ENCODE measurements around the gene VASN. TPM values are rescaled to one million over a fixed set of nuclear protein-coding genes. Genes with fewer than 3 reads are reported as not detected.

Gene VASN
- total RNA-seq, 1 donor from 2014 or later = 62.7 TPM

- no peak overlapping the region for H3K27ac Mint-ChIP-seq (ENCODE audit: unreplicated experiment)
- peaks cover 4% of the 10 kb centered on the region for H3K4me1 Mint-ChIP-seq (ENCODE audit: unreplicated experiment)
Measured at GRCh38 chr16:4404967-4405696, 33.5 kb downstream of the VASN start.

DNA sequence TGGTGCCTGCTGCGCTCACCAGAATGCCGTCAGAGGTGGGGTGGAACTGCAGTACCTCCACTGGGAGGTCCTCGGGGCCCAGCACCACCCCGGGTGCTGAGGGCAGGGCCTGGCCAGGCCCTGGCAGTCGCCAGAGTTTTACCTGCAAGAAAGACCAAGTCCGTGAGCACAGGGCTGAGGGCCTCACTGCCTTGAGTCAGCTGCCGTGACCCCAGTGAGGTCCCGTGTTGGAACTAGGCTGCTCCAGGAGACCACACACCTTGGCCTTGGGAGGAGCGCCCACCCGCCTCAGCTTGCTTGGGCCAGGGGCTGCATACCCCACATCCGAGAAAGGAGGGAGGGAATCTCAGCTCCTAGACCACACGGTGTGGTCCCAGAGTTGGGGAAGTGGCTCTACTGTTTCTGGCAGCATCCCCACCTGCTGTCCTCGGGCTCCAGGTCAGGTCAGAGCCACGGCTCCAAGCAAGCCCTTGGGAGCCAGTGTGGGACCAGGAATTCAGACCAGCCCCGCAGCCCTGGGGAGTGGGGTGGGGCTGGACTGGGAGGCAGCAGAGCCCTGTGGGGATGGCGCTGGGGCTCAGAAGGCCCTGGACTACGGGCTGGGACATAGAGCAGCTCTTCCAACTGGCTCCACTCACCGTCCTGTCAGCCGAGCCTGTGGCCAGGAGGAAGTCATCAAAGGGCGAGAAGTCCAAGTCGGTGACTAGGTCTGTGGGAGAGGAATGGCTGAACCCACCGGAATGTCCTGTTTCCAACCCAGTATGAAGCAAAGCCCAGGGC is 36.1 kb downstream of the VASN start:
- no peak for DNase-seq (ENCODE audit: extremely low spot score, unreplicated experiment)
- H3K27me3 Mint-ChIP-seq (ENCODE audit: unreplicated experiment) = no peaks in the 10 kb centered on the region
- no peak overlapping the region for H3K27ac Mint-ChIP-seq (ENCODE audit: unreplicated experiment)
- no peaks in the 10 kb centered on the region for H3K9me3 Mint-ChIP-seq (ENCODE audit: unreplicated experiment)
- H3K36me3 Mint-ChIP-seq (ENCODE audit: unreplicated experiment) = peaks cover 6% of the 10 kb centered on the region
- peaks cover 12% of the 10 kb centered on the region for H3K4me1 Mint-ChIP-seq (ENCODE audit: unreplicated experiment)
- no peak overlapping the region for H3K4me3 Mint-ChIP-seq (ENCODE audit: unreplicated experiment)
- TF ChIP-seq, protein P1, sequence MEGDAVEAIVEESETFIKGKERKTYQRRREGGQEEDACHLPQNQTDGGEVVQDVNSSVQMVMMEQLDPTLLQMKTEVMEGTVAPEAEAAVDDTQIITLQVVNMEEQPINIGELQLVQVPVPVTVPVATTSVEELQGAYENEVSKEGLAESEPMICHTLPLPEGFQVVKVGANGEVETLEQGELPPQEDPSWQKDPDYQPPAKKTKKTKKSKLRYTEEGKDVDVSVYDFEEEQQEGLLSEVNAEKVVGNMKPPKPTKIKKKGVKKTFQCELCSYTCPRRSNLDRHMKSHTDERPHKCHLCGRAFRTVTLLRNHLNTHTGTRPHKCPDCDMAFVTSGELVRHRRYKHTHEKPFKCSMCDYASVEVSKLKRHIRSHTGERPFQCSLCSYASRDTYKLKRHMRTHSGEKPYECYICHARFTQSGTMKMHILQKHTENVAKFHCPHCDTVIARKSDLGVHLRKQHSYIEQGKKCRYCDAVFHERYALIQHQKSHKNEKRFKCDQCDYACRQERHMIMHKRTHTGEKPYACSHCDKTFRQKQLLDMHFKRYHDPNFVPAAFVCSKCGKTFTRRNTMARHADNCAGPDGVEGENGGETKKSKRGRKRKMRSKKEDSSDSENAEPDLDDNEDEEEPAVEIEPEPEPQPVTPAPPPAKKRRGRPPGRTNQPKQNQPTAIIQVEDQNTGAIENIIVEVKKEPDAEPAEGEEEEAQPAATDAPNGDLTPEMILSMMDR (IDR thresholded peaks at IDR 0.05) = no peak

More at GRCh38 chr16:4404967-4405696, 33.5 kb downstream of the VASN start:
- no peak overlapping the region for H3K4me3 Mint-ChIP-seq (ENCODE audit: unreplicated experiment)
- H3K36me3 Mint-ChIP-seq (ENCODE audit: unreplicated experiment) = peaks cover 17% of the 10 kb centered on the region
- no peaks in the 10 kb centered on the region for H3K27me3 Mint-ChIP-seq (ENCODE audit: unreplicated experiment)
- no peaks in the 10 kb centered on the region for H3K9me3 Mint-ChIP-seq (ENCODE audit: unreplicated experiment)
- no peak for DNase-seq (ENCODE audit: extremely low spot score, unreplicated experiment)
- TF ChIP-seq, protein P1 (IDR thresholded peaks at IDR 0.05) = no peak

GRCh38 chr16:4408323-4408690 is 36.7 kb downstream of the VASN start:
- H3K27ac Mint-ChIP-seq (ENCODE audit: unreplicated experiment) = no peak overlapping the region
- H3K4me3 Mint-ChIP-seq (ENCODE audit: unreplicated experiment) = no peak overlapping the region
- no peak for DNase-seq (ENCODE audit: extremely low spot score, unreplicated experiment)
- H3K27me3 Mint-ChIP-seq (ENCODE audit: unreplicated experiment) = no peaks in the 10 kb centered on the region
- H3K9me3 Mint-ChIP-seq (ENCODE audit: unreplicated experiment) = no peaks in the 10 kb centered on the region
- H3K36me3 Mint-ChIP-seq (ENCODE audit: unreplicated experiment) = peaks cover 6% of the 10 kb centered on the region
- TF ChIP-seq, protein P1 (IDR thresholded peaks at IDR 0.05) = no peak
- peaks cover 12% of the 10 kb centered on the region for H3K4me1 Mint-ChIP-seq (ENCODE audit: unreplicated experiment)

DNA sequence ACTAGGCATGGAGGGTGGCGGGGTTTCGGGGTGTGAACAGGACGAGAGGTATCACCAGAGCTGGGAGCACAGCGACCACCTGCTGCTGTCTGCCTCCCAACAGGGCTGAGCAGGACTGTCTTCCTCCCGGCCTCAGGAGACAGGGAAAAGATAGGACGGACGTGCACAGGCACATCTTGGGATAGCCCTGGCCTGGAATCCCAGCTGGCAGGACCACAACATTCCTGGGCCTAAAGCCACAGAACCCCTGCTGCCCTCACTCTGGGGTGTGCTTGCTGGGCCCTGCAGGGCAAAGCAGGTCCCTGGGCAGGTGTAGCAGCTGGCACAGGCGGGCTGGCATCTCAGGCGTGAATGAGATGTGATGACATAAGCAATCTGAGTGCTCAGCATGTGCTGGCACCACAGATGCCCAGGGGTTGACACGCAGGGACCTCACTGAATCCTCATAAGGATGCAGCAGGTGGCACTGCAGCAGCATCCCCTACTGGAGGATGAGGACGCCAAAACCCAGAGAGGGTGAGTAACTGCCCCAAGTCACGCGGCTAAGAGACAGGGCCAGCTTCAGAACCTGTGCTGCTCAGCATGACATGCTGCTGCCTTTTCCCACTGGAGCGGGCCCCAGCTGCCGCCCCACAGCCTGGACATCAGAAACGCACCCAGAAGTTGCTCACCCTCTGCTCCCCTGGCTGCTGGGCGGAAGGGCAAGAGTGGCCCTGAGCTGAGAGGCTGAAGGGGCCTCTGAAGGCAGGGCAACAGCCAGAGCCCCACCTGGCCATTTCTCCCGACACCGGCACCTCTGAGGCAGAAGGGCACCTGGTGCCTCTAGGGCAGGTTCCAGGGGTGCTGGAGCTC is 37.7 kb downstream of the VASN start:
- H3K36me3 Mint-ChIP-seq (ENCODE audit: unreplicated experiment) = peaks cover 6% of the 10 kb centered on the region
- no peak for DNase-seq (ENCODE audit: extremely low spot score, unreplicated experiment)
- no peak overlapping the region for H3K27ac Mint-ChIP-seq (ENCODE audit: unreplicated experiment)
- no peak overlapping the region for H3K4me3 Mint-ChIP-seq (ENCODE audit: unreplicated experiment)
- TF ChIP-seq, protein P1 (IDR thresholded peaks at IDR 0.05) = no peak
- no peaks in the 10 kb centered on the region for H3K9me3 Mint-ChIP-seq (ENCODE audit: unreplicated experiment)
- peaks cover 14% of the 10 kb centered on the region for H3K4me1 Mint-ChIP-seq (ENCODE audit: unreplicated experiment)
- no peaks in the 10 kb centered on the region for H3K27me3 Mint-ChIP-seq (ENCODE audit: unreplicated experiment)

All from osteocyte (in vitro differentiated cells).